Lower lobe of right lung (tissue), 2 donors: ENCODE results near the gene DYRK1A. TPM values are rescaled to one million over a fixed set of nuclear protein-coding genes. Genes with fewer than 3 reads are reported as not detected.

Source experiments
- ATAC-seq, 2 donors: fragments of 200-7000 bp; cut with Tn5 transposase; one replicate each; pipeline ENCODE4 v1.9.1; 2020 to 2022; ENCODE audit warnings: mild to moderate bottlenecking in 2 of 2, moderate library complexity in 2 of 2
- DNase-seq: peaks from one replicate; pipeline ENCODE4 v3.0.0-alpha.2; 2020
- H3K27ac ChIP-seq: fragments of 200-600 bp; one replicate; pipeline ENCODE4 v1.8.0; 2022
- H3K27me3 ChIP-seq: fragments of 200-600 bp; one replicate; pipeline ENCODE4 v1.8.0; 2022; ENCODE audit warnings: low read depth
- H3K36me3 ChIP-seq: fragments of 200-600 bp; one replicate; pipeline ENCODE4 v1.8.0; 2022; ENCODE audit warnings: mild to moderate bottlenecking
- H3K4me1 ChIP-seq: fragments of 200-600 bp; one replicate; pipeline ENCODE4 v1.8.0; 2022
- H3K4me3 ChIP-seq: fragments of 200-600 bp; one replicate; pipeline ENCODE4 v1.8.0; 2022; ENCODE audit warnings: mild to moderate bottlenecking
- H3K9me3 ChIP-seq: fragments of 200-600 bp; one replicate; pipeline ENCODE4 v1.8.0; 2022
- CTCF ChIP-seq: fragments of 200-600 bp; IDR thresholded peaks from one replicate; pipeline ENCODE4 v1.8.0; 2022; ENCODE audit warnings: antibody characterized with exemption, mild to moderate bottlenecking
- intact Hi-C: fragments of 100-400 bp; cut with DNase I; formaldehyde crosslinking; loops from one replicate; pipeline ENCODE4 v1.11.0; 2022
- total RNA-seq: library from RNA; stranded (reverse); fragmentation: NEBNext Ultra II Directional; extraction: Animal tissue kit (Norgen Biotek cat#: 25700); gene quantifications from one replicate; pipeline ENCODE4 v1.2.1, GENCODE V29; 2021
- donor health status: DM: no; HTN: yes; CAD: no; lungs with severe emphysema.

The DYRK1A gene
- total RNA-seq, 1 donor from 2014 or later = 67.7 TPM

- DNase-seq (no peak), ATAC-seq (no peak)
- Histone ChIP-seq H3K27me3 (peaks cover 5% of the 10 kb centered on the region), H3K27ac (no peak overlapping the region), H3K9me3 (no peaks in the 10 kb centered on the region), H3K4me3 (no peak overlapping the region), H3K36me3 (no peaks in the 10 kb centered on the region), H3K4me1 (peaks cover 13% of the 10 kb centered on the region)
- intact Hi-C loops = no loop called here
- TF ChIP-seq CTCF = no peak
Observed at GRCh38 chr21:37527716-37528115, 161.1 kb downstream of the DYRK1A start.

- no peak for DNase-seq
- TF ChIP-seq CTCF = no peak
Observed at GRCh38 chr21:37528150-37528937, 161.8 kb downstream of the DYRK1A start.

GRCh38 chr21:37529649-37530048 lies 163.1 kb downstream of the DYRK1A start:
- peaks cover 13% of the 10 kb centered on the region for H3K4me1 ChIP-seq
- H3K27ac ChIP-seq = no peak overlapping the region
- H3K4me3 ChIP-seq = no peak overlapping the region
- ATAC-seq (no peak), DNase-seq (no peak)
- peaks cover 10% of the 10 kb centered on the region for H3K27me3 ChIP-seq
- no peaks in the 10 kb centered on the region for H3K36me3 ChIP-seq
- intact Hi-C loops = no loop called here
- H3K9me3 ChIP-seq = no peaks in the 10 kb centered on the region
- no peak for TF ChIP-seq CTCF

More at GRCh38 chr21:37528150-37528937, 161.8 kb downstream of the DYRK1A start:
- H3K4me3 ChIP-seq = no peak overlapping the region
- no peak overlapping the region for H3K27ac ChIP-seq
- H3K9me3 ChIP-seq = no peaks in the 10 kb centered on the region
- H3K36me3 ChIP-seq = no peaks in the 10 kb centered on the region
- intact Hi-C loops = no loop called here
- H3K27me3 ChIP-seq = peaks cover 10% of the 10 kb centered on the region
- H3K4me1 ChIP-seq = peaks cover 13% of the 10 kb centered on the region
- no peak for ATAC-seq

GRCh38 chr21:37530901-37531351 lies 164.4 kb downstream of the DYRK1A start:
- DNase-seq (no peak), ATAC-seq (no peak)
- H3K4me3 ChIP-seq = peak overlapping the region; percentile 19
- TF ChIP-seq CTCF = no peak
- peaks cover 13% of the 10 kb centered on the region for H3K4me1 ChIP-seq
- intact Hi-C loops = no loop called here
- H3K36me3 ChIP-seq = no peaks in the 10 kb centered on the region
- H3K27ac ChIP-seq = no peak overlapping the region
- H3K27me3 ChIP-seq = peaks cover 10% of the 10 kb centered on the region
- no peaks in the 10 kb centered on the region for H3K9me3 ChIP-seq

GRCh38 chr21:37531431-37531932 lies 164.9 kb downstream of the DYRK1A start:
- Histone ChIP-seq H3K4me1 (peaks cover 13% of the 10 kb centered on the region), H3K9me3 (no peaks in the 10 kb centered on the region), H3K4me3 (peak overlapping the region; percentile 19), H3K27me3 (peaks cover 10% of the 10 kb centered on the region), H3K27ac (no peak overlapping the region), H3K36me3 (no peaks in the 10 kb centered on the region)
- DNase-seq (peak; percentile 70), ATAC-seq (peak; percentile 72 to 76)
- TF ChIP-seq CTCF = no peak
- intact Hi-C loops = no loop called here
